Endothelial cell of umbilical vein (primary cell): Measurements from ENCODE around the gene NRXN3. TPM values are rescaled to one million over a fixed set of nuclear protein-coding genes. Genes with fewer than 3 reads are reported as not detected.

ENCODE experiments used
- BruUV-seq: library from RNA; stranded (reverse); fragments of 400-500 nt; replicated peaks from 2 replicates; lab custom pipeline; 2021; lab: Mats Ljungman, UMichigan
- CTCF ChIA-PET: fragments of 300-600, 350-600 bp; sonication (Branson Sonifier 250); formaldehyde crosslinking; loops from one replicate; lab custom pipeline; 2021; ENCODE audit warnings: antibody characterized with exemption, inconsistent platforms; lab: Charles Lee
- POLR2A ChIA-PET: fragments of 300-600, 350-600 bp; sonication (Branson Sonifier 250); formaldehyde crosslinking; loops from one replicate; lab custom pipeline; 2021; ENCODE audit warnings: antibody characterized with exemption, inconsistent platforms; lab: Charles Lee
- DNase-seq: peaks from one replicate; pipeline ENCODE4 v3.0.0-alpha.2; 2011; ENCODE audit warnings: low read depth, low spot score
- FAIRE-seq: peaks from 2 replicates; lab custom pipeline; 2011; peaks lifted over from hg19 to GRCh38; lab: Jason Lieb, UNC
- H2AFZ ChIP-seq: 2 replicates; pipeline ENCODE4 v1.6.0; 2012; ENCODE audit warnings: low read depth, low read length, control low read depth, inconsistent platforms
- H3K27ac ChIP-seq: 2 replicates; pipeline ENCODE4 v1.5.1; 2011; ENCODE audit warnings: low read depth, mild to moderate bottlenecking, control low read depth, low read length, moderate library complexity; ENCODE audit not compliant: insufficient read depth
- H3K27me3 ChIP-seq, 2 experiments: 2 replicates each; pipeline versions ENCODE4 v1.6.0 to v1.6.1; 2011; ENCODE audit warnings: low read length in 2 of 2, mixed read lengths in 1 of 2; ENCODE audit not compliant: control insufficient read depth in 2 of 2, insufficient read depth in 2 of 2
- H3K36me3 ChIP-seq, 2 experiments: 2 replicates in 1 of 2; 3 replicates in 1 of 2; pipeline ENCODE4 v1.5.1; 2011; ENCODE audit warnings: low read length in 2 of 2, mild to moderate bottlenecking in 1 of 2, moderate library complexity in 1 of 2; ENCODE audit not compliant: control insufficient read depth in 2 of 2, insufficient read depth in 2 of 2; ENCODE audit errors: extremely low read depth in 1 of 2
- H3K4me1 ChIP-seq: 3 replicates; pipeline ENCODE4 v1.5.1; 2011; ENCODE audit warnings: mild to moderate bottlenecking, low read length; ENCODE audit not compliant: control insufficient read depth, insufficient read depth; ENCODE audit errors: extremely low read depth
- H3K4me2 ChIP-seq: 2 replicates; pipeline ENCODE4 v1.6.1; 2011; ENCODE audit warnings: low read length, control low read depth, mixed read lengths; ENCODE audit not compliant: insufficient read depth
- H3K4me3 ChIP-seq, 3 experiments: fragments of 200-600 bp in 1 of 3; sonication (generic), shearing (Covaris generic) in 1 of 3; replicated peaks in 1 of 3; 2 replicates each; pipeline ENCODE4 v1.5.1; 2011 to 2016; ENCODE audit warnings: control low read depth in 3 of 3, low read length in 3 of 3, mild to moderate bottlenecking in 2 of 3, inconsistent platforms in 1 of 3, low read depth in 1 of 3, moderate library complexity in 1 of 3; ENCODE audit not compliant: insufficient read depth in 1 of 3
- H3K79me2 ChIP-seq: 2 replicates; pipeline ENCODE4 v1.6.0; 2012; ENCODE audit warnings: low read length, inconsistent platforms; ENCODE audit not compliant: control insufficient read depth, insufficient read depth
- H3K9ac ChIP-seq: replicated peaks from 2 replicates; pipeline ENCODE3; 2011; ENCODE audit warnings: low read length, control low read depth; ENCODE audit not compliant: insufficient read depth; ENCODE audit errors: extremely low read depth
- H3K9me1 ChIP-seq: replicated peaks from 3 replicates; pipeline ENCODE4 v1.6.0; 2011; ENCODE audit warnings: mild to moderate bottlenecking, low read length; ENCODE audit not compliant: control insufficient read depth, insufficient read depth; ENCODE audit errors: extremely low read depth
- H3K9me3 ChIP-seq: replicated peaks from 2 replicates; pipeline ENCODE4 v1.5.1; 2012; ENCODE audit warnings: low read length, inconsistent platforms; ENCODE audit not compliant: control insufficient read depth, insufficient read depth
- H4K20me1 ChIP-seq: replicated peaks from 2 replicates; pipeline ENCODE3; 2011; ENCODE audit warnings: mild to moderate bottlenecking, low read length; ENCODE audit not compliant: control insufficient read depth, insufficient read depth; ENCODE audit errors: extremely low read depth
- CTCF ChIP-seq, 2 donors: IDR thresholded peaks; 1 replicate in 1 of 2; 2 replicates in 1 of 2; pipeline ENCODE4 v1.5.1; 2011; ENCODE audit warnings: low read length in 2 of 2, mild to moderate bottlenecking in 2 of 2, moderate library complexity in 2 of 2, control low read depth in 1 of 2, inconsistent platforms in 1 of 2, low read depth in 1 of 2; ENCODE audit not compliant: insufficient read depth in 1 of 2; ENCODE audit errors: extremely low read depth in 1 of 2
- EZH2 ChIP-seq: IDR thresholded peaks from 2 replicates; pipeline ENCODE4 v1.6.1; 2012; ENCODE audit warnings: borderline replicate concordance, low read depth, mild to moderate bottlenecking, moderate library complexity, low read length, inconsistent platforms; ENCODE audit not compliant: severe bottlenecking
- FOS ChIP-seq: IDR thresholded peaks from 2 replicates; pipeline ENCODE4 v1.6.1; 2011; ENCODE audit warnings: mild to moderate bottlenecking, low read length, moderate library complexity, borderline replicate concordance; ENCODE audit not compliant: insufficient read depth
- GATA2 ChIP-seq: IDR thresholded peaks from 2 replicates; pipeline ENCODE4 v1.7.0; 2011; ENCODE audit warnings: low read depth, mild to moderate bottlenecking, moderate library complexity, mixed read lengths, low read length; ENCODE audit not compliant: insufficient read length, insufficient read depth
- JUN ChIP-seq: IDR thresholded peaks from 2 replicates; pipeline ENCODE4 v1.6.1; 2011; ENCODE audit warnings: borderline replicate concordance, low read depth; ENCODE audit not compliant: insufficient read length, insufficient read depth
- MAX ChIP-seq: IDR thresholded peaks from 2 replicates; pipeline ENCODE4 v1.6.1; 2011; ENCODE audit not compliant: insufficient read depth, insufficient read length
- MYC ChIP-seq: IDR thresholded peaks from one replicate; pipeline ENCODE4 v1.6.1; 2011; ENCODE audit warnings: mild to moderate bottlenecking, low read depth, low read length
- POLR2A ChIP-seq: IDR thresholded peaks from 2 replicates; pipeline ENCODE4 v1.6.1; 2012; ENCODE audit warnings: low read depth, mild to moderate bottlenecking, control low read depth, low read length
- POLR2AphosphoS5 ChIP-seq: IDR thresholded peaks from 2 replicates; pipeline ENCODE4 v1.6.1; 2012; ENCODE audit warnings: low read depth, mild to moderate bottlenecking, control low read depth, low read length, moderate library complexity; ENCODE audit not compliant: insufficient read depth
- dilution Hi-C: fragments of 300-500 bp; cut with MboI; formaldehyde crosslinking; loops from one replicate; pipeline ENCODE4 v1.15.0; 2019; ENCODE audit warnings: low sequenced_read_pairs; ENCODE audit not compliant: extremely low pct_ligation_motif_present
- intact Hi-C: fragments of 100-400 bp; cut with micrococcal nuclease; formaldehyde crosslinking; loops from one replicate; pipeline ENCODE4 v1.10.0; 2022
- polyA plus RNA-seq, 4 experiments: library from polyadenylated mRNA; depleted of rRNA in 3 of 4; stranded (reverse) in 3 of 4; unstranded in 1 of 4; fragments of >200 nt; gene quantifications; 2 replicates each; pipeline versions ENCODE4 v1.2.1 to v1.2.3, GENCODE V29; 2011 to 2012; ENCODE audit warnings: missing spikeins in 1 of 4
- total RNA-seq: library from RNA; stranded (reverse); gene quantifications from 2 replicates; pipeline ENCODE4 v1.2.3, GENCODE V29; 2021

The NRXN3 gene
- total and polyA plus RNA-seq, 2 donors (not counting 3 experiments of a cell fraction or from before 2014, with no cell fraction given) = 0.72 to 4.2 TPM

- intact Hi-C loops (loop anchor here (1.0 to 2.0 kb wide), 2 partner anchors 36 to 1663 kb away; no protein-coding TSS in a partner anchor), dilution Hi-C loops (no loop called here)
- H3K4me3 ChIP-seq = no peak overlapping the region
- no peak overlapping the region for H3K4me2 ChIP-seq
- no peaks in the 10 kb centered on the region for H3K9me1 ChIP-seq
- H3K9ac ChIP-seq = no peak overlapping the region
- H3K36me3 ChIP-seq = no peaks in the 10 kb centered on the region
- no peaks in the 10 kb centered on the region for H3K27me3 ChIP-seq
- no TSS peak for BruUV-seq
- peak overlapping the region; percentile 84 for H3K27ac ChIP-seq
- ChIA-PET POLR2A (no interaction called here), CTCF (interaction anchor here (2.2 kb wide), 1 partner anchor 42 kb away, joined by 11 read pairs; no protein-coding TSS in a partner anchor)
- peaks cover 22% of the 10 kb centered on the region for H3K4me1 ChIP-seq
- DNase-seq (no peak), FAIRE-seq (peak; percentile 42)
- H3K79me2 ChIP-seq = no peaks in the 10 kb centered on the region
- TF ChIP-seq GATA2 = no peak
- TF ChIP-seq MAX = no peak
- TF ChIP-seq CTCF (IDR thresholded peaks at IDR 0.05; ENCODE audit: extremely low read depth in 1 of 2, insufficient read depth in 1 of 2, low read depth in 1 of 2, low read length in 2 of 2) = no peak
- no peak for TF ChIP-seq EZH2
- TF ChIP-seq FOS = no peak
- no peak for TF ChIP-seq JUN
- TF ChIP-seq MYC = no peak
- no peak for TF ChIP-seq POLR2A
- no peak for TF ChIP-seq POLR2AphosphoS5
- H2AFZ ChIP-seq = no peak overlapping the region
- no peaks in the 10 kb centered on the region for H4K20me1 ChIP-seq
- no peaks in the 10 kb centered on the region for H3K9me3 ChIP-seq
Observed at GRCh38 chr14:78975734-78976133, 805.6 kb downstream of the NRXN3 start.
